GM18507 (cell line): ENCODE data around the gene SLC1A3.

Experiments used
- DNase-seq: peaks from one replicate; pipeline ENCODE4 v3.0.0; 2011; ENCODE audit warnings: low read depth; ENCODE audit not compliant: insufficient read length; ENCODE audit errors: extremely low spot score
- FAIRE-seq: peaks from 2 replicates; lab custom pipeline; 2011; peaks lifted over from hg19 to GRCh38; lab: Jason Lieb, UNC

The SLC1A3 gene

DNA sequence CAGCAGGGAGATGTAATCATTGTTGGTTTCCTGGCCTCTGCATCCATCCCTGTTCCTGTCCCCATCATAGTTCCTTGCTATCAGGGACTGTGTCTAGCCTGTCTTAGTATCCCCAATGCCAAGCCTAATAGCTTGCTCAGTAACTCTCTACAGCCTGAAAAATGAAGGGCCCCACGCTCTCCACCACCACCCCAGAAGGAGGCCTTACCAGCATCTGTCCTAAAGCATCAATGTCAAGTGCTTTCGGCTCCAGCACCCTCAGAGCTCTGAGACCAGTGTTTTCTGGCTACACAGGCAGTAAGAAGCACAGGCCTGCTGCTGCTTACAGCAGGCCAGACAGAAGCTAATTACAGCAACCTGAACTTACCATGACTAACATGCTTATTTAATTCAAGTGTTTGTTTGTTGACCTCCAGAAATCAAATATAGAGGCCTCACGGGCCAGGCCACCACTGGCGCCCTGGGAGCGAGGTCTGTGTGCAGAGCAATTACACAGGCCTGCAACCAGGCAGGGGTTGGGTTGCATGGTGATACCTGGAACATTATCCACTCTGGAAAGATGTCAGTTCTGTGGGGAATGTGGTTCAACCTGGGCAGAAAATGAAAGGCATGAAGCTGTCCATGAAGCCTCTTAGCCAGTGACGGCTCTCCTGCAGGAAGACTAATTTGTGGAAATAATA lies 124.3 kb downstream of the SLC1A3 start:
- DNase-seq: no peak
- FAIRE-seq: no peak

- FAIRE-seq: no peak
- no peak for DNase-seq
These were observed 126.8 kb downstream of the SLC1A3 start for GRCh38 chr5:36733183-36733582.

DNA sequence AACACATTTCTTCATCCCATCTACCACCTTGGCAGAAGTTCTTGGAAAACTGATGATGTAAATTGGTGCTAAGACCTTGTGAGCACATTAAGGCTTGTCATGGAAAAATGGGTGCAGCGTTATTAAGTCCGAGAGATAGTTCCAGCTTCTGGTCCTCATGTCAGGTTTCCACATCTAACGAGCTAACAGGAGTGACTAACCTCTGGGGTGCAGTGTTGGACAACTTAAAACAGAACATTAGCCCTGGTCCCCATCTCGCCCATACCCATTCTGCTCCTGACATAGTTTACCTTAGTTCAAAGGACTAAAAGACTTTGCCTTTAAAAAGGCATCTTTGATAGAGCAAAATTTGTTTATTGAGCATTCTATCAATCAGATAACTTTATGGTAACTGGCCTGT lies 128.0 kb downstream of the SLC1A3 start:
- DNase-seq: no peak
- FAIRE-seq: no peak

DNA sequence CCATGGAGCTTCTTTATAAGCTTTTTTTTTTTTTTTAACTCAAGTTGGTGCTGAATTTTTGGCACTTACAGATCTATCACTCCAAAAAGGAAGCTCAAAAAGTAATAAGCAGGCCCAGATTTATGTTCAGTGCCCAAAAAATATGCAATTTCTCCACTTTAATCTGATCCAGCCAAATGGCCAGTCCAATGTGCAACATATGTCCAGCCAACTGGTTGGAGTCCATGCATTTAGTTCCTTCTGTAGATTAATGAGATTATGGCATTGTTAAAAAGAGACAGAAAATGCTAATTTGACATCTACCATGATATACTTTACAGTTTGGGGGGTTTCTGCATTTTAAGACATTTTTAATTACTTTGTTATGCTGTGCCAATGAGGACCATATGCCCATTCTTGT lies 129.5 kb downstream of the SLC1A3 start:
- FAIRE-seq (no peak), DNase-seq (no peak)
